GM19035 (cell line): ENCODE data around the gene USH1G.

Experiments used
- ATAC-seq: cut with Tn5 transposase; IDR thresholded peaks from one replicate; pipeline ENCODE4 v1.9.1; 2021; ENCODE audit not compliant: unreplicated experiment

The USH1G gene

GRCh38 chr17:74954665-74955421 is 31.8 kb upstream of the USH1G start:
- no peak for ATAC-seq

GRCh38 chr17:74954115-74954514 is 31.1 kb upstream of the USH1G start:
- no peak for ATAC-seq

GRCh38 chr17:74953134-74953687 is 30.2 kb upstream of the USH1G start:
- ATAC-seq: no peak

- no peak for ATAC-seq
Observed at GRCh38 chr17:74952431-74953133, 29.5 kb upstream of the USH1G start.

GRCh38 chr17:74951680-74952421 is 28.8 kb upstream of the USH1G start:
- no peak for ATAC-seq

GRCh38 chr17:74951065-74951464 is 28.0 kb upstream of the USH1G start:
- no peak for ATAC-seq

- no peak for ATAC-seq
Observed at GRCh38 chr17:74950207-74950606, 27.2 kb upstream of the USH1G start.

- ATAC-seq: no peak
Observed at GRCh38 chr17:74949455-74950115, 26.5 kb upstream of the USH1G start.

- ATAC-seq: no peak
Observed at GRCh38 chr17:74947041-74947754, 24.1 kb upstream of the USH1G start.

GRCh38 chr17:74946641-74947040 is 23.6 kb upstream of the USH1G start:
- no peak for ATAC-seq

GRCh38 chr17:74945543-74945942 is 22.5 kb upstream of the USH1G start:
- ATAC-seq: peak; percentile 60

- no peak for ATAC-seq
Observed at GRCh38 chr17:74943808-74944522, 20.9 kb upstream of the USH1G start.

GRCh38 chr17:74941128-74941725 is 18.2 kb upstream of the USH1G start:
- no peak for ATAC-seq

GRCh38 chr17:74939534-74939933 is 16.5 kb upstream of the USH1G start:
- ATAC-seq: no peak

- ATAC-seq: no peak
Observed at GRCh38 chr17:74938194-74938950, 15.3 kb upstream of the USH1G start.

- no peak for ATAC-seq
Observed at GRCh38 chr17:74937064-74938051, 14.3 kb upstream of the USH1G start.

GRCh38 chr17:74936470-74936799 is 13.4 kb upstream of the USH1G start:
- no peak for ATAC-seq
